IMR-90 (cell line): Measurements from ENCODE around the gene CARMIL1. TPM values are rescaled to one million over a fixed set of nuclear protein-coding genes. Genes with fewer than 3 reads are reported as not detected.

Source experiments
- ATAC-seq: fragments of 200-7000 bp; cut with Tn5 transposase; 2 replicates; pipeline ENCODE4 v1.9.1; 2020; ENCODE audit warnings: low read depth, mild to moderate bottlenecking, moderate library complexity
- BruUV-seq: library from RNA; stranded (reverse); fragments of 400-500 nt; replicated peaks from 2 replicates; lab custom pipeline; 2021; lab: Mats Ljungman, UMichigan
- CTCF ChIA-PET: fragments of 300-600 bp; formaldehyde crosslinking; extraction: SDS; loops from one replicate; lab custom pipeline; 2021; ENCODE audit warnings: antibody characterized with exemption; lab: Yijun Ruan, JAX
- POLR2A ChIA-PET: fragments of 300-600 bp; sonication (Branson Sonifier 250); formaldehyde crosslinking; loops from one replicate; lab custom pipeline; 2022; ENCODE audit warnings: antibody characterized with exemption; ENCODE audit not compliant: unreplicated experiment; lab: Charles Lee
- DNase-seq: peaks from one replicate; pipeline ENCODE4 v3.0.0; 2013
- H2AFZ ChIP-seq: replicated peaks from 2 replicates; pipeline ENCODE3; 2013; ENCODE audit warnings: low read length, mild to moderate bottlenecking; ENCODE audit not compliant: poor library complexity
- H2AK5ac ChIP-seq: 2 replicates; pipeline ENCODE4 v1.6.1; 2013; ENCODE audit warnings: low read depth, low read length, inconsistent platforms
- H2AK9ac ChIP-seq: replicated peaks from 2 replicates; pipeline ENCODE3; 2013; ENCODE audit warnings: mild to moderate bottlenecking, low read depth, low read length, moderate library complexity; ENCODE audit not compliant: poor library complexity
- H2BK120ac ChIP-seq: 2 replicates; pipeline ENCODE4 v1.6.1; 2013; ENCODE audit warnings: low read depth, low read length, inconsistent platforms
- H2BK15ac ChIP-seq: 3 replicates; pipeline ENCODE4 v1.6.1; 2013; ENCODE audit warnings: low read depth, low read length, inconsistent platforms
- H2BK20ac ChIP-seq: 2 replicates; pipeline ENCODE4 v1.6.1; 2013; ENCODE audit warnings: low read depth, mild to moderate bottlenecking, inconsistent platforms, low read length, moderate library complexity
- H2BK5ac ChIP-seq: 2 replicates; pipeline ENCODE4 v1.6.1; 2013; ENCODE audit warnings: mild to moderate bottlenecking, low read depth, low read length, inconsistent platforms; ENCODE audit not compliant: poor library complexity, severe bottlenecking
- H3K14ac ChIP-seq: replicated peaks from 2 replicates; pipeline ENCODE4 v1.6.1; 2013; ENCODE audit warnings: low read depth, low read length, inconsistent platforms
- H3K18ac ChIP-seq: 2 replicates; pipeline ENCODE4 v1.6.1; 2013; ENCODE audit warnings: low read depth, low read length, control low read depth
- H3K23ac ChIP-seq: 2 replicates; pipeline ENCODE4 v1.6.1; 2013; ENCODE audit warnings: low read depth, low read length, inconsistent platforms
- H3K27ac ChIP-seq: 2 replicates; pipeline ENCODE4 v1.5.1; 2013; ENCODE audit warnings: mild to moderate bottlenecking, control low read depth, low read length; ENCODE audit not compliant: insufficient read depth
- H3K27me3 ChIP-seq: 2 replicates; pipeline ENCODE4 v1.6.1; 2013; ENCODE audit warnings: low read length; ENCODE audit not compliant: control insufficient read depth, insufficient read depth
- H3K36me3 ChIP-seq: 2 replicates; pipeline ENCODE4 v1.6.1; 2013; ENCODE audit warnings: low read length, mixed read lengths; ENCODE audit not compliant: control insufficient read depth, insufficient read depth
- H3K4ac ChIP-seq: 2 replicates; pipeline ENCODE4 v1.6.1; 2013; ENCODE audit warnings: low read depth, low read length, inconsistent platforms
- H3K4me1 ChIP-seq: 2 replicates; pipeline ENCODE4 v1.6.1; 2013; ENCODE audit warnings: low read length, mixed read lengths; ENCODE audit not compliant: control insufficient read depth, insufficient read depth
- H3K4me2 ChIP-seq: 2 replicates; pipeline ENCODE4 v1.6.1; 2013; ENCODE audit warnings: low read depth, mild to moderate bottlenecking, control low read depth, low read length, moderate library complexity
- H3K4me3 ChIP-seq: 2 replicates; pipeline ENCODE4 v1.5.1; 2013; ENCODE audit warnings: low read depth, mild to moderate bottlenecking, control low read depth, low read length, moderate library complexity; ENCODE audit not compliant: insufficient read depth
- H3K56ac ChIP-seq: 2 replicates; pipeline ENCODE4 v1.6.1; 2013; ENCODE audit warnings: low read length, inconsistent platforms; ENCODE audit not compliant: insufficient read depth; ENCODE audit errors: extremely low read depth
- H3K79me1 ChIP-seq, 2 experiments: 2 replicates each; pipeline ENCODE4 v1.6.1; 2013; ENCODE audit warnings: low read length in 2 of 2, inconsistent platforms in 1 of 2, low read depth in 1 of 2
- H3K9ac ChIP-seq: 2 replicates; pipeline ENCODE4 v1.6.1; 2013; ENCODE audit warnings: low read depth, low read length, control low read depth
- H3K9me1 ChIP-seq: 2 replicates; pipeline ENCODE4 v1.6.1; 2013; ENCODE audit warnings: low read length, inconsistent platforms; ENCODE audit not compliant: insufficient read depth
- H3K9me3 ChIP-seq: 2 replicates; pipeline ENCODE4 v1.6.1; 2013; ENCODE audit warnings: low read length; ENCODE audit not compliant: control insufficient read depth, insufficient read depth
- H4K20me1 ChIP-seq: 2 replicates; pipeline ENCODE4 v1.6.1; 2013; ENCODE audit warnings: low read length, inconsistent platforms; ENCODE audit not compliant: insufficient read depth
- H4K5ac ChIP-seq: 2 replicates; pipeline ENCODE4 v1.6.1; 2013; ENCODE audit warnings: mild to moderate bottlenecking, low read depth, low read length, control low read depth
- H4K8ac ChIP-seq, 2 experiments: 2 replicates each; pipeline ENCODE4 v1.6.1; 2013; ENCODE audit warnings: low read depth in 2 of 2, low read length in 2 of 2, control low read depth in 1 of 2, inconsistent platforms in 1 of 2
- H4K91ac ChIP-seq: 2 replicates; pipeline ENCODE4 v1.6.1; 2013; ENCODE audit warnings: low read depth, low read length, inconsistent platforms; ENCODE audit not compliant: insufficient read depth
- BHLHE40 ChIP-seq: fragments of 150-350 bp; IDR thresholded peaks from 2 replicates; pipeline ENCODE4 v1.6.1; 2016; ENCODE audit warnings: mild to moderate bottlenecking, low read depth, low read length
- CEBPB ChIP-seq: IDR thresholded peaks from 2 replicates; pipeline ENCODE4 v1.6.1; 2012; ENCODE audit warnings: low read depth, low read length, improper control_type of control experiment
- CHD1 ChIP-seq: IDR thresholded peaks from 2 replicates; pipeline ENCODE4 v1.6.1; 2012; ENCODE audit warnings: low read depth, low read length, improper control_type of control experiment
- FOS ChIP-seq: fragments of 150-350 bp; IDR thresholded peaks from 2 replicates; pipeline ENCODE4 v1.6.1; 2016; ENCODE audit warnings: low read depth, low read length
- MAFK ChIP-seq: IDR thresholded peaks from 2 replicates; pipeline ENCODE4 v1.6.1; 2012; ENCODE audit warnings: low read depth, low read length, improper control_type of control experiment
- MAZ ChIP-seq: IDR thresholded peaks from 2 replicates; pipeline ENCODE4 v1.6.1; 2012; ENCODE audit warnings: low read depth, mild to moderate bottlenecking, low read length, improper control_type of control experiment, moderate library complexity, borderline replicate concordance
- MXI1 ChIP-seq: IDR thresholded peaks from 2 replicates; pipeline ENCODE4 v1.6.1; 2012; ENCODE audit warnings: low read depth, mild to moderate bottlenecking, low read length, moderate library complexity, borderline replicate concordance
- NFE2L2 ChIP-seq: fragments of 150-350 bp; IDR thresholded peaks from 2 replicates; pipeline ENCODE4 v1.6.1; 2016; ENCODE audit warnings: low read depth, mild to moderate bottlenecking, low read length
- POLR2A ChIP-seq: IDR thresholded peaks from 2 replicates; pipeline ENCODE4 v1.6.1; 2012; ENCODE audit warnings: mild to moderate bottlenecking, low read depth, low read length
- RAD21 ChIP-seq: IDR thresholded peaks from 2 replicates; pipeline ENCODE4 v1.6.1; 2012; ENCODE audit warnings: low read length, improper control_type of control experiment
- RCOR1 ChIP-seq: IDR thresholded peaks from 2 replicates; pipeline ENCODE4 v1.6.1; 2012; ENCODE audit warnings: mild to moderate bottlenecking, low read length, improper control_type of control experiment; ENCODE audit not compliant: insufficient replicate concordance
- RFX5 ChIP-seq: IDR thresholded peaks from 2 replicates; pipeline ENCODE4 v1.8.0; 2012; ENCODE audit warnings: low read depth, mild to moderate bottlenecking, low read length, moderate library complexity
- SMC3 ChIP-seq: fragments of 150-350 bp; IDR thresholded peaks from 2 replicates; pipeline ENCODE4 v1.6.1; 2016; ENCODE audit warnings: low read depth, mild to moderate bottlenecking, antibody characterized with exemption, low read length, moderate library complexity
- USF2 ChIP-seq: fragments of 150-350 bp; IDR thresholded peaks from 2 replicates; pipeline ENCODE4 v1.6.1; 2017; ENCODE audit warnings: mild to moderate bottlenecking, antibody characterized with exemption, low read length, low read depth
- WGBS, 2 experiments: methylation state at CpG; one replicate each; pipeline versions ENCODE4 v1.1.5 to v1.1.7; 2013; ENCODE audit warnings: missing lambda C conversion rate in 2 of 2; ENCODE audit not compliant: insufficient read length in 1 of 2; ENCODE audit errors: extremely low coverage in 2 of 2; 5-methylcytosine and 5-hydroxymethylcytosine counted together
- dilution Hi-C: fragments of 300-500 bp; cut with HindIII; formaldehyde crosslinking; loops from one replicate; pipeline ENCODE4 v1.14.3; 2018; ENCODE audit warnings: low sequenced_read_pairs; ENCODE audit not compliant: unreplicated experiment
- in situ Hi-C: fragments of 300-500 bp; cut with MboI; formaldehyde crosslinking; loops from 3 replicates; pipeline ENCODE4 v1.14.3; 2019; ENCODE audit warnings: low sequenced_read_pairs, inconsistent platforms, mixed read lengths
- intact Hi-C: fragments of 100-400 bp; cut with micrococcal nuclease; formaldehyde crosslinking; loops from 2 replicates; pipeline ENCODE4 v1.10.0; 2022
- polyA plus RNA-seq, 3 experiments: library from polyadenylated mRNA; depleted of rRNA; stranded (reverse); fragments of >200 nt; gene quantifications; 2 replicates each; pipeline ENCODE4 v1.2.3, GENCODE V29; 2012; ENCODE audit warnings: low replicate concordance in 1 of 3
- total RNA-seq: library from RNA; depleted of rRNA; stranded (reverse); fragments of >200 nt; gene quantifications from 2 replicates; pipeline ENCODE4 v1.2.3, GENCODE V29; 2012
- TF ChIP-seq, protein P1 (sequence below): conservative IDR thresholded peaks from 2 replicates; pipeline ENCODE4 v1.5.1; 2012; ENCODE audit warnings: mild to moderate bottlenecking, low read depth, low read length, improper control_type of control experiment
- TF ChIP-seq, protein P2 (sequence below): fragments of 150-350 bp; IDR thresholded peaks from 2 replicates; pipeline ENCODE4 v1.6.1; 2016; ENCODE audit warnings: low read depth, mild to moderate bottlenecking, low read length, moderate library complexity, borderline replicate concordance

The CARMIL1 gene
- total and polyA plus RNA-seq, 2 of the 4 experiments (the other 2 are of a cell fraction), result 1.3 to 2.9 TPM

GRCh38 chr6:25620391-25620790 is 341.2 kb downstream of the CARMIL1 start:
- no TSS peak for BruUV-seq

More at GRCh38 chr6:25620391-25620790, 341.2 kb downstream of the CARMIL1 start:
- Histone ChIP-seq H3K27me3 (no peaks in the 10 kb centered on the region), H4K91ac (no peak overlapping the region), H3K36me3 (no peaks in the 10 kb centered on the region), H3K14ac (no peak overlapping the region), H3K79me1 (no peaks in the 10 kb centered on the region), H2BK15ac (no peak overlapping the region), H4K8ac (no peak overlapping the region), H2AFZ (no peak overlapping the region), H3K9ac (no peak overlapping the region), H4K5ac (no peak overlapping the region), H3K27ac (no peak overlapping the region), H3K4ac (no peak overlapping the region), H2BK20ac (no peak overlapping the region), H3K4me3 (no peak overlapping the region), H3K9me3 (no peaks in the 10 kb centered on the region), H2AK5ac (no peak overlapping the region), H4K20me1 (no peaks in the 10 kb centered on the region), H3K4me1 (no peaks in the 10 kb centered on the region), H3K9me1 (no peaks in the 10 kb centered on the region), H2BK120ac (no peak overlapping the region), H3K18ac (no peak overlapping the region), H2BK5ac (no peak overlapping the region), H3K4me2 (no peak overlapping the region), H2AK9ac (no peak overlapping the region), H3K56ac (no peak overlapping the region), H3K23ac (no peak overlapping the region)
- DNase-seq (no peak), ATAC-seq (no peak)
- no CpG with 5 or more reads among the region's 2 CpGs for WGBS, 2 experiments
- CTCF ChIA-PET, result interaction anchor here (1.1 kb wide), 1 partner anchor 10 kb away, joined by 3 read pairs; no protein-coding TSS in a partner anchor
- intact Hi-C loops, result no loop called here
- POLR2A ChIA-PET, result no interaction called here
- TF ChIP-seq RCOR1 (no peak), USF2 (no peak), NFE2L2 (no peak), SMC3 (no peak), RAD21 (no peak), MAFK (no peak), RFX5 (no peak), CEBPB (no peak), POLR2A (no peak), CHD1 (no peak), MAZ (no peak), BHLHE40 (no peak), FOS (no peak), MXI1 (no peak)
- TF ChIP-seq, protein P1, sequence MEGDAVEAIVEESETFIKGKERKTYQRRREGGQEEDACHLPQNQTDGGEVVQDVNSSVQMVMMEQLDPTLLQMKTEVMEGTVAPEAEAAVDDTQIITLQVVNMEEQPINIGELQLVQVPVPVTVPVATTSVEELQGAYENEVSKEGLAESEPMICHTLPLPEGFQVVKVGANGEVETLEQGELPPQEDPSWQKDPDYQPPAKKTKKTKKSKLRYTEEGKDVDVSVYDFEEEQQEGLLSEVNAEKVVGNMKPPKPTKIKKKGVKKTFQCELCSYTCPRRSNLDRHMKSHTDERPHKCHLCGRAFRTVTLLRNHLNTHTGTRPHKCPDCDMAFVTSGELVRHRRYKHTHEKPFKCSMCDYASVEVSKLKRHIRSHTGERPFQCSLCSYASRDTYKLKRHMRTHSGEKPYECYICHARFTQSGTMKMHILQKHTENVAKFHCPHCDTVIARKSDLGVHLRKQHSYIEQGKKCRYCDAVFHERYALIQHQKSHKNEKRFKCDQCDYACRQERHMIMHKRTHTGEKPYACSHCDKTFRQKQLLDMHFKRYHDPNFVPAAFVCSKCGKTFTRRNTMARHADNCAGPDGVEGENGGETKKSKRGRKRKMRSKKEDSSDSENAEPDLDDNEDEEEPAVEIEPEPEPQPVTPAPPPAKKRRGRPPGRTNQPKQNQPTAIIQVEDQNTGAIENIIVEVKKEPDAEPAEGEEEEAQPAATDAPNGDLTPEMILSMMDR, result no peak
- TF ChIP-seq, protein P2, sequence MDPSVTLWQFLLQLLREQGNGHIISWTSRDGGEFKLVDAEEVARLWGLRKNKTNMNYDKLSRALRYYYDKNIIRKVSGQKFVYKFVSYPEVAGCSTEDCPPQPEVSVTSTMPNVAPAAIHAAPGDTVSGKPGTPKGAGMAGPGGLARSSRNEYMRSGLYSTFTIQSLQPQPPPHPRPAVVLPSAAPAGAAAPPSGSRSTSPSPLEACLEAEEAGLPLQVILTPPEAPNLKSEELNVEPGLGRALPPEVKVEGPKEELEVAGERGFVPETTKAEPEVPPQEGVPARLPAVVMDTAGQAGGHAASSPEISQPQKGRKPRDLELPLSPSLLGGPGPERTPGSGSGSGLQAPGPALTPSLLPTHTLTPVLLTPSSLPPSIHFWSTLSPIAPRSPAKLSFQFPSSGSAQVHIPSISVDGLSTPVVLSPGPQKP, result no peak
- in situ Hi-C loops, result loop anchor here (25.0 kb wide), 1 partner anchor 1033 kb away; no protein-coding TSS in a partner anchor
- dilution Hi-C loops, result no loop called here
